K562 (cell line): ENCODE measurements around the gene SLC35A1. TPM values are rescaled to one million over a fixed set of nuclear protein-coding genes. Genes with fewer than 3 reads are reported as not detected.
A peak's percentile ranks its signal among the peaks of the same experiment; 100 is the strongest.

Source experiments
- BDP1 ChIP-seq: IDR thresholded peaks from 3 replicates; pipeline ENCODE4 v1.6.1; 2011; ENCODE audit not compliant: insufficient read length, insufficient read depth
- FOXA1 ChIP-seq: fragments of 450-650 bp; IDR thresholded peaks from 2 replicates; pipeline ENCODE4 v1.6.1; 2016; ENCODE audit warnings: mild to moderate bottlenecking, borderline replicate concordance
- NELFE ChIP-seq: IDR thresholded peaks from 2 replicates; pipeline ENCODE4 v1.6.1; 2011; ENCODE audit warnings: mild to moderate bottlenecking; ENCODE audit not compliant: insufficient read depth, insufficient read length
- NUFIP1 ChIP-seq: fragments of 450-650 bp; IDR thresholded peaks from 2 replicates; pipeline ENCODE4 v1.6.1; 2018; ENCODE audit not compliant: partially characterized antibody
- PTBP1 ChIP-seq: fragments of 200-400 bp; formaldehyde crosslinking; IDR thresholded peaks from 2 replicates; pipeline ENCODE4 v1.6.1; 2017; ENCODE audit warnings: low read depth, low read length
- SETDB1 ChIP-seq: IDR thresholded peaks from one replicate; pipeline ENCODE4 v1.6.1; 2012; ENCODE audit warnings: low read length, control low read depth, inconsistent platforms
- TCFL5 ChIP-seq: fragments of 250-450 bp; sonication (Bioruptor Pico); conservative IDR thresholded peaks from 2 replicates; pipeline ENCODE4 v1.6.1; 2021; ENCODE audit warnings: mild to moderate bottlenecking, moderate library complexity, matching md5 sums
- ZBTB17 ChIP-seq: fragments of 450-650 bp; formaldehyde crosslinking; IDR thresholded peaks from 2 replicates; pipeline ENCODE4 v1.4.0; 2020; ENCODE audit warnings: mild to moderate bottlenecking
- ZNF175 ChIP-seq: fragments of 200-800 bp; sonication (Bioruptor generic); IDR thresholded peaks from 2 replicates; pipeline ENCODE4 v1.6.1; 2016; ENCODE audit warnings: low read depth, mild to moderate bottlenecking, missing genetic modification characterization, missing compliant biosample characterization
- ZSCAN29 ChIP-seq: fragments of 450-650 bp; IDR thresholded peaks from 2 replicates; pipeline ENCODE4 v1.6.1; 2017
- polyA plus RNA-seq, 8 experiments: library from polyadenylated mRNA; depleted of rRNA in 4 of 8; stranded (reverse) in 5 of 8; unstranded in 3 of 8; fragments of >200 nt; fragmentation: Nextera tagmentation in 2 of 8; fragmentation: Illumina TruSeq in 1 of 8; extraction: Ambion mirVana in 2 of 8; extraction: Trizol in 1 of 8; gene quantifications; 2 replicates each; pipeline versions ENCODE4 v1.2.1 to v1.2.3, GENCODE V29; 2011 to 2014; ENCODE audit warnings: inconsistent platforms in 1 of 8, missing spikeins in 1 of 8
- total RNA-seq, 7 experiments: library from RNA; depleted of rRNA in 6 of 7; stranded (reverse); fragments of >200 nt in 6 of 7; fragmentation: Illumina TruSeq in 2 of 7; extraction: Trizol in 2 of 7; gene quantifications; 2 replicates each; pipeline versions ENCODE4 v1.2.1 to v1.2.3, GENCODE V29; 2011 to 2021; ENCODE audit warnings: low replicate concordance in 1 of 7
- TF ChIP-seq, protein P1 (sequence below): fragments of 250-450 bp; sonication (Bioruptor Pico); IDR thresholded peaks from 2 replicates; pipeline ENCODE4 v1.8.0; 2022; ENCODE audit warnings: moderate library complexity, mild to moderate bottlenecking, inconsistent platforms
- TF ChIP-seq, protein P2 (sequence below), 2 experiments: fragments of 450-650 bp in 1 of 2; sonication (generic) in 1 of 2; formaldehyde crosslinking in 1 of 2; IDR thresholded peaks; 2 replicates each; pipeline versions ENCODE4 v1.7.1 to v1.9.0; 2016 to 2022; ENCODE audit warnings: inconsistent platforms in 1 of 2, mild to moderate bottlenecking in 1 of 2, missing genetic modification reagents in 1 of 2
- TF ChIP-seq, protein P3 (sequence below): fragments of 450-650 bp; IDR thresholded peaks from 2 replicates; pipeline ENCODE4 v1.7.1; 2018; ENCODE audit warnings: mild to moderate bottlenecking, low read depth; ENCODE audit not compliant: partially characterized antibody
- TF ChIP-seq, protein P4 (sequence below): IDR thresholded peaks from 2 replicates; pipeline ENCODE4 v1.6.1; 2012; ENCODE audit warnings: low read depth, low read length, improper control_type of control experiment, borderline replicate concordance

SLC35A1 gene
- total and polyA plus RNA-seq, 9 of the 15 experiments (the other 6 are each of a cell fraction or from before 2014, with no cell fraction given): 7.5 to 37.1 (median 14.9) TPM

DNA sequence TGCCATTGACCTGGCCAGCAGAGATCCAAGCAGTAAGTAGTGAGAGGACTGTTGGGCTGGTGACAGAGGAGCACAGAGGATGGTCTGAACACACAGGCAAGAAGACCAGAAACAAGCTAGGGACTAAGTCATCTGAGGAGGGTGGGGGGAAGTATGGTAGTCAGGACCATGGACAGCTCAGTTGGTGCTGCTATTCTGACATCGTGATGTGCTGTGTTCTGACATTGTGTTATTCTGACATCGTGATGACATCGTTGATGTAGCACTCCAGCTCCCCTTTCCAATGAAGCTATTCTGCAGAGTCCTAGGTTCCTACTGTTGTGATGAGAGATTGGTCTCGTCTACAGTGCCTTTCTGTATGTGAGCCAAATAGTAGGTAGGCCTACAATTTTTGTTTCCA, 36.3 kb upstream of the SLC35A1 start (continued):
- TF ChIP-seq NUFIP1: no peak
- TF ChIP-seq ZSCAN29: no peak
- no peak for TF ChIP-seq ZBTB17
- no peak for TF ChIP-seq SETDB1
- TF ChIP-seq PTBP1: no peak
- TF ChIP-seq, protein P1, sequence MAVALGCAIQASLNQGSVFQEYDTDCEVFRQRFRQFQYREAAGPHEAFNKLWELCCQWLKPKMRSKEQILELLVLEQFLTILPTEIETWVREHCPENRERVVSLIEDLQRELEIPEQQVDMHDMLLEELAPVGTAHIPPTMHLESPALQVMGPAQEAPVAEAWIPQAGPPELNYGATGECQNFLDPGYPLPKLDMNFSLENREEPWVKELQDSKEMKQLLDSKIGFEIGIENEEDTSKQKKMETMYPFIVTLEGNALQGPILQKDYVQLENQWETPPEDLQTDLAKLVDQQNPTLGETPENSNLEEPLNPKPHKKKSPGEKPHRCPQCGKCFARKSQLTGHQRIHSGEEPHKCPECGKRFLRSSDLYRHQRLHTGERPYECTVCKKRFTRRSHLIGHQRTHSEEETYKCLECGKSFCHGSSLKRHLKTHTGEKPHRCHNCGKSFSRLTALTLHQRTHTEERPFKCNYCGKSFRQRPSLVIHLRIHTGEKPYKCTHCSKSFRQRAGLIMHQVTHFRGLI (CRISPR knock-in tag): no peak
- no peak for TF ChIP-seq NELFE
- no peak for TF ChIP-seq FOXA1
- TF ChIP-seq, protein P2, sequence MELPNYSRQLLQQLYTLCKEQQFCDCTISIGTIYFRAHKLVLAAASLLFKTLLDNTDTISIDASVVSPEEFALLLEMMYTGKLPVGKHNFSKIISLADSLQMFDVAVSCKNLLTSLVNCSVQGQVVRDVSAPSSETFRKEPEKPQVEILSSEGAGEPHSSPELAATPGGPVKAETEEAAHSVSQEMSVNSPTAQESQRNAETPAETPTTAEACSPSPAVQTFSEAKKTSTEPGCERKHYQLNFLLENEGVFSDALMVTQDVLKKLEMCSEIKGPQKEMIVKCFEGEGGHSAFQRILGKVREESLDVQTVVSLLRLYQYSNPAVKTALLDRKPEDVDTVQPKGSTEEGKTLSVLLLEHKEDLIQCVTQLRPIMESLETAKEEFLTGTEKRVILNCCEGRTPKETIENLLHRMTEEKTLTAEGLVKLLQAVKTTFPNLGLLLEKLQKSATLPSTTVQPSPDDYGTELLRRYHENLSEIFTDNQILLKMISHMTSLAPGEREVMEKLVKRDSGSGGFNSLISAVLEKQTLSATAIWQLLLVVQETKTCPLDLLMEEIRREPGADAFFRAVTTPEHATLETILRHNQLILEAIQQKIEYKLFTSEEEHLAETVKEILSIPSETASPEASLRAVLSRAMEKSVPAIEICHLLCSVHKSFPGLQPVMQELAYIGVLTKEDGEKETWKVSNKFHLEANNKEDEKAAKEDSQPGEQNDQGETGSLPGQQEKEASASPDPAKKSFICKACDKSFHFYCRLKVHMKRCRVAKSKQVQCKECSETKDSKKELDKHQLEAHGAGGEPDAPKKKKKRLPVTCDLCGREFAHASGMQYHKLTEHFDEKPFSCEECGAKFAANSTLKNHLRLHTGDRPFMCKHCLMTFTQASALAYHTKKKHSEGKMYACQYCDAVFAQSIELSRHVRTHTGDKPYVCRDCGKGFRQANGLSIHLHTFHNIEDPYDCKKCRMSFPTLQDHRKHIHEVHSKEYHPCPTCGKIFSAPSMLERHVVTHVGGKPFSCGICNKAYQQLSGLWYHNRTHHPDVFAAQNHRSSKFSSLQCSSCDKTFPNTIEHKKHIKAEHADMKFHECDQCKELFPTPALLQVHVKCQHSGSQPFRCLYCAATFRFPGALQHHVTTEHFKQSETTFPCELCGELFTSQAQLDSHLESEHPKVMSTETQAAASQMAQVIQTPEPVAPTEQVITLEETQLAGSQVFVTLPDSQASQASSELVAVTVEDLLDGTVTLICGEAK (IDR thresholded peaks at IDR 0.05): 0 out of 2 replicates have a peak, but pooled peaks have one; percentile 41
- TF ChIP-seq, protein P2 (CRISPR knock-in tag; IDR thresholded peaks at IDR 0.05): no peak
- TF ChIP-seq TCFL5 (CRISPR knock-in tag): no peak
- TF ChIP-seq, protein P3, sequence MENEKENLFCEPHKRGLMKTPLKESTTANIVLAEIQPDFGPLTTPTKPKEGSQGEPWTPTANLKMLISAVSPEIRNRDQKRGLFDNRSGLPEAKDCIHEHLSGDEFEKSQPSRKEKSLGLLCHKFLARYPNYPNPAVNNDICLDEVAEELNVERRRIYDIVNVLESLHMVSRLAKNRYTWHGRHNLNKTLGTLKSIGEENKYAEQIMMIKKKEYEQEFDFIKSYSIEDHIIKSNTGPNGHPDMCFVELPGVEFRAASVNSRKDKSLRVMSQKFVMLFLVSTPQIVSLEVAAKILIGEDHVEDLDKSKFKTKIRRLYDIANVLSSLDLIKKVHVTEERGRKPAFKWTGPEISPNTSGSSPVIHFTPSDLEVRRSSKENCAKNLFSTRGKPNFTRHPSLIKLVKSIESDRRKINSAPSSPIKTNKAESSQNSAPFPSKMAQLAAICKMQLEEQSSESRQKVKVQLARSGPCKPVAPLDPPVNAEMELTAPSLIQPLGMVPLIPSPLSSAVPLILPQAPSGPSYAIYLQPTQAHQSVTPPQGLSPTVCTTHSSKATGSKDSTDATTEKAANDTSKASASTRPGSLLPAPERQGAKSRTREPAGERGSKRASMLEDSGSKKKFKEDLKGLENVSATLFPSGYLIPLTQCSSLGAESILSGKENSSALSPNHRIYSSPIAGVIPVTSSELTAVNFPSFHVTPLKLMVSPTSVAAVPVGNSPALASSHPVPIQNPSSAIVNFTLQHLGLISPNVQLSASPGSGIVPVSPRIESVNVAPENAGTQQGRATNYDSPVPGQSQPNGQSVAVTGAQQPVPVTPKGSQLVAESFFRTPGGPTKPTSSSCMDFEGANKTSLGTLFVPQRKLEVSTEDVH: no peak
- no peak for TF ChIP-seq BDP1
- TF ChIP-seq ZNF175: no peak
- TF ChIP-seq, protein P4, sequence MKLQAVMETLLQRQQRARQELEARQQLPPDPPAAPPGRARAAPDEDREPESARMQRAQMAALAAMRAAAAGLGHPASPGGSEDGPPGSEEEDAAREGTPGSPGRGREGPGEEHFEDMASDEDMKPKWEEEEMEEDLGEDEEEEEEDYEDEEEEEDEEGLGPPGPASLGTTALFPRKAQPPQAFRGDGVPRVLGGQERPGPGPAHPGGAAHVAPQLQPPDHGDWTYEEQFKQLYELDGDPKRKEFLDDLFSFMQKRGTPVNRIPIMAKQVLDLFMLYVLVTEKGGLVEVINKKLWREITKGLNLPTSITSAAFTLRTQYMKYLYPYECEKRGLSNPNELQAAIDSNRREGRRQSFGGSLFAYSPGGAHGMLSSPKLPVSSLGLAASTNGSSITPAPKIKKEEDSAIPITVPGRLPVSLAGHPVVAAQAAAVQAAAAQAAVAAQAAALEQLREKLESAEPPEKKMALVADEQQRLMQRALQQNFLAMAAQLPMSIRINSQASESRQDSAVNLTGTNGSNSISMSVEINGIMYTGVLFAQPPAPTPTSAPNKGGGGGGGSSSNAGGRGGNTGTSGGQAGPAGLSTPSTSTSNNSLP: no peak
